GM23248 (cell line): Measurements from ENCODE around the gene ACOX3. TPM values are rescaled to one million over a fixed set of nuclear protein-coding genes. Genes with fewer than 3 reads are reported as not detected.

ENCODE experiments used
- DNase-seq: peaks from one replicate; pipeline ENCODE4 v3.0.0-alpha.2; 2015
- H2AFZ ChIP-seq: fragments of 200-600 bp; sonication (generic); 2 replicates; pipeline ENCODE4 v1.6.1; 2016; ENCODE audit warnings: antibody characterized with exemption
- H3F3A ChIP-seq: fragments of 200-600 bp; sonication (generic); 2 replicates; pipeline ENCODE4 v1.6.1; 2016; ENCODE audit warnings: mild to moderate bottlenecking, antibody characterized with exemption, mixed run types; ENCODE audit not compliant: insufficient read depth
- H3K27ac ChIP-seq: fragments of 200-600 bp; sonication (generic); 2 replicates; pipeline ENCODE4 v1.5.1; 2016; ENCODE audit warnings: mild to moderate bottlenecking
- H3K27me3 ChIP-seq: fragments of 200-600 bp; sonication (generic); replicated peaks from 2 replicates; pipeline ENCODE4 v1.6.1; 2016; ENCODE audit warnings: mild to moderate bottlenecking; ENCODE audit not compliant: insufficient read depth
- H3K36me3 ChIP-seq: fragments of 200-600 bp; sonication (generic); 2 replicates; pipeline ENCODE4 v1.6.1; 2016; ENCODE audit warnings: low read depth, mild to moderate bottlenecking
- H3K4me1 ChIP-seq: fragments of 200-600 bp; sonication (generic); 2 replicates; pipeline ENCODE4 v1.6.1; 2016; ENCODE audit warnings: mild to moderate bottlenecking; ENCODE audit not compliant: insufficient read depth
- H3K4me2 ChIP-seq: fragments of 200-600 bp; sonication (generic); one replicate; pipeline ENCODE4 v1.6.1; 2016; ENCODE audit warnings: mild to moderate bottlenecking; ENCODE audit not compliant: unreplicated experiment
- H3K4me3 ChIP-seq: fragments of 200-600 bp; sonication (generic); 2 replicates; pipeline ENCODE4 v1.5.1; 2016; ENCODE audit warnings: mild to moderate bottlenecking
- H3K79me2 ChIP-seq: fragments of 200-600 bp; sonication (generic); 2 replicates; pipeline ENCODE4 v1.6.1; 2016; ENCODE audit warnings: mild to moderate bottlenecking; ENCODE audit not compliant: insufficient read depth
- H3K9ac ChIP-seq: fragments of 200-600 bp; sonication (generic); 2 replicates; pipeline ENCODE4 v1.6.1; 2016; ENCODE audit warnings: mild to moderate bottlenecking
- H3K9me2 ChIP-seq: fragments of 200-600 bp; sonication (generic); 2 replicates; pipeline ENCODE4 v1.6.1; 2016; ENCODE audit warnings: mixed run types, mild to moderate bottlenecking, moderate library complexity; ENCODE audit not compliant: insufficient read depth
- H3K9me3 ChIP-seq: fragments of 200-600 bp; sonication (generic); one replicate; pipeline ENCODE4 v1.6.1; 2017; ENCODE audit warnings: low read depth
- H4K20me1 ChIP-seq: fragments of 200-600 bp; sonication (generic); 2 replicates; pipeline ENCODE4 v1.6.0; 2016; ENCODE audit not compliant: insufficient read depth
- EZH2 ChIP-seq: fragments of 200-600 bp; sonication (generic); IDR thresholded peaks from 2 replicates; pipeline ENCODE4 v1.6.1; 2018; ENCODE audit warnings: antibody characterized with exemption, mild to moderate bottlenecking; ENCODE audit not compliant: insufficient read depth, poor library complexity, severe bottlenecking
- EZH2phosphoT487 ChIP-seq: fragments of 200-600 bp; sonication (generic); IDR thresholded peaks from 2 replicates; pipeline ENCODE4 v1.6.1; 2018; ENCODE audit warnings: antibody characterized with exemption, moderate library complexity, mild to moderate bottlenecking, low read depth; ENCODE audit not compliant: insufficient read depth
- WGBS, 2 experiments: methylation state at CpG; one replicate each; pipeline ENCODE4 v1.1.6; 2015 to 2017; ENCODE audit warnings: low lambda C conversion rate in 2 of 2, low coverage in 1 of 2; ENCODE audit errors: missing lambda C conversion rate in 2 of 2; 5-methylcytosine and 5-hydroxymethylcytosine counted together
- in situ Hi-C: fragments of 300-500 bp; cut with MboI; formaldehyde crosslinking; loops from 2 replicates; pipeline ENCODE4 v1.15.0; 2020
- polyA plus RNA-seq: library from polyadenylated mRNA; unstranded; fragments of >200 nt; fragmentation: Nextera tagmentation; extraction: Ambion mirVana; gene quantifications from 2 replicates; pipeline ENCODE4 v1.2.1, GENCODE V29; 2016
- small RNA-seq: library from RNA; depleted of rRNA; stranded (forward); fragments of <200 nt; gene quantifications from one replicate; pipeline ENCODE3, GENCODE V24; 2014; ENCODE audit warnings: low read depth, low replicate concordance
- total RNA-seq: library from RNA; depleted of rRNA; stranded (reverse); fragments of >200 nt; shearing (Covaris generic); gene quantifications from 2 replicates; pipeline ENCODE4 v1.2.3, GENCODE V29; 2014; rRNA removed

Gene ACOX3
- total and polyA plus RNA-seq, 2 experiments from 2014 or later = 24.7 to 33.8 TPM

DNA sequence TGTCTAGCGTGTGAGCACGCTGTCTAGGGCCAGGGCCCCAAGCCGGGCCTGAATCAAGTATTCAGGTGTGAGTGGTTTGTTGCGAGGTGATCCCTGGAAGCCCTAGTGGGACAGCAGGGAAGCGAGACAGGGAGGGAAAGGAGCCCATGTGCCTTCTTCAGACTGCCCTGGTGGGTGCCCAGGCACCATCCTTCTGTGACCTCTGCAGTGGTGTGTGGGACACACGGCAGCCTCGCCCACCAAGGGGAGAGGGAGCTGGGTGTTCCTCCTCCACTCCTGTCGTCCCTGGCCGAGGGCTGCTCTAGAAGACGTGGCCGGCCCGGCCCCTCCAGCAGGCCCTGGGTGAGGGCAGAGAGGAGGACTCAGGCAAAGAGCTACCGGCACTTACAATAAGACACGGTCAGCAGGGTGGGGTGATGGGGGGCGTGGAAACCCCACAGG is 123.6 kb downstream of the ACOX3 start:
- H2AFZ ChIP-seq = no peak overlapping the region
- no peak overlapping the region for H3K4me2 ChIP-seq
- H3F3A ChIP-seq = no peaks in the 10 kb centered on the region
- in situ Hi-C loops = no loop called here
- no peak for DNase-seq
- H3K79me2 ChIP-seq = no peaks in the 10 kb centered on the region
- H3K9me3 ChIP-seq = no peaks in the 10 kb centered on the region
- H3K9me2 ChIP-seq = no peaks in the 10 kb centered on the region
- H3K4me3 ChIP-seq = no peak overlapping the region
- H3K27me3 ChIP-seq = no peaks in the 10 kb centered on the region
- H3K4me1 ChIP-seq = peaks cover 7% of the 10 kb centered on the region; the same call in 1 of the 2 replicates
- H4K20me1 ChIP-seq = no peaks in the 10 kb centered on the region
- H3K36me3 ChIP-seq = no peaks in the 10 kb centered on the region
- no peak overlapping the region for H3K9ac ChIP-seq
- 89 to 93% methylated on average over 15 of the region's 15 CpGs for WGBS, 2 experiments
- H3K27ac ChIP-seq = no peak overlapping the region
- TF ChIP-seq EZH2 = no peak
- TF ChIP-seq EZH2phosphoT487 = no peak

Small RNA genes lying within 50 kb of the gene (small RNA-seq; reads per million reads assigned to genes)
- not detected for gene RNA5SP152

Other genes with a start within 250 kb of the ACOX3 start
- gene SH3TC1, start 241.4 kb downstream of the ACOX3 start, total RNA-seq = 6.5 and 9.9 TPM in 2 replicates
- gene SH3TC1, start 241.4 kb downstream of the ACOX3 start, polyA plus RNA-seq = 0.57 and 2.3 TPM in 2 replicates
- 3.2 and 5.9 TPM in 2 replicates for gene HTRA3, start 171.0 kb downstream of the ACOX3 start, total RNA-seq
- gene HTRA3, start 171.0 kb downstream of the ACOX3 start, polyA plus RNA-seq = 5.2 and 5.7 TPM in 2 replicates
- 12.0 and 12.5 TPM in 2 replicates for gene TRMT44, start 54 bp upstream of the ACOX3 start, total RNA-seq
- gene TRMT44, start 54 bp upstream of the ACOX3 start, polyA plus RNA-seq = 4.1 and 4.4 TPM in 2 replicates
- not detected in 2 replicates for gene GPR78, start 139.7 kb upstream of the ACOX3 start, total RNA-seq
- gene GPR78, start 139.7 kb upstream of the ACOX3 start, polyA plus RNA-seq = 0.05 TPM in 2 replicates
- gene CPZ, start 152.0 kb upstream of the ACOX3 start, total RNA-seq = 13.4 and 14.0 TPM in 2 replicates
- 19.0 and 19.3 TPM in 2 replicates for gene CPZ, start 152.0 kb upstream of the ACOX3 start, polyA plus RNA-seq